HG03066 (cell line): ENCODE measurements around the gene ARID5B.
A peak's percentile ranks its signal among the peaks of the same experiment; 100 is the strongest.

ENCODE experiments used
- ATAC-seq: cut with Tn5 transposase; IDR thresholded peaks from one replicate; pipeline ENCODE4 v1.9.1; 2021; ENCODE audit warnings: low read depth; ENCODE audit not compliant: unreplicated experiment

The ARID5B gene

DNA sequence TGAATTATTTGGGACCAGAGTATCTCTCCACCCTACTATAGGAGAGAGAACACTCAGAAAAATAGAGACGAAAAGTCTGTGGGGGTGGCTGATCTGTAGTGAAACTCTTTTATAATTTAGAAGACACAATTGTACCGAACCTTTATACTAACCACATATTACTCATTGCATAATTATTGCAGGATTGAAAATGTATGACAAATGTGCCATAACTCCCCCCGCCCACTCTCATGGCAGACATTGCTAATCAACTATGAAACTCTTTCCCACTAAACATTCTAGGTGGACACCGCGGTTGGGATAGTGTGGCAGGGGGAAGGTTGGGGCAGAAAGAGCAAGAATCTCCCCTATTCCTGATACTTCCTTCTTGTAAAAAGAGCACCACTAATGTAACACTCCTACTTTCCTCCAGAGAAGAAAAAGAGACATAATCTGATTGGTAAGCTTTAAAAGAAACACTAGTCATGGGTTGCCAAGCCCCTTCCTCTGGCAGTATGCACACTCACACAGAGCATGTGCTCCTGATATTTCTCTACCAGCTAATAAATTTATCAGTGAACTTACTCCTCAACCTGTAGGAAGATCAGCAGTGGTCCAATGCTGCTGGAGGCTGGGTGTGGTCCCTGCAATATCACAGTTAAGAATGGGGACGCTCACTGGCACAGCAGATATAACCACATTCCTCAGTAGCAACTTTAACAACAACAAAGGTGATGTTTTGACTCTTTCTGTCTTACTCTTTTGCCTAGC is 18.7 kb upstream of the ARID5B start:
- no peak for ATAC-seq

DNA sequence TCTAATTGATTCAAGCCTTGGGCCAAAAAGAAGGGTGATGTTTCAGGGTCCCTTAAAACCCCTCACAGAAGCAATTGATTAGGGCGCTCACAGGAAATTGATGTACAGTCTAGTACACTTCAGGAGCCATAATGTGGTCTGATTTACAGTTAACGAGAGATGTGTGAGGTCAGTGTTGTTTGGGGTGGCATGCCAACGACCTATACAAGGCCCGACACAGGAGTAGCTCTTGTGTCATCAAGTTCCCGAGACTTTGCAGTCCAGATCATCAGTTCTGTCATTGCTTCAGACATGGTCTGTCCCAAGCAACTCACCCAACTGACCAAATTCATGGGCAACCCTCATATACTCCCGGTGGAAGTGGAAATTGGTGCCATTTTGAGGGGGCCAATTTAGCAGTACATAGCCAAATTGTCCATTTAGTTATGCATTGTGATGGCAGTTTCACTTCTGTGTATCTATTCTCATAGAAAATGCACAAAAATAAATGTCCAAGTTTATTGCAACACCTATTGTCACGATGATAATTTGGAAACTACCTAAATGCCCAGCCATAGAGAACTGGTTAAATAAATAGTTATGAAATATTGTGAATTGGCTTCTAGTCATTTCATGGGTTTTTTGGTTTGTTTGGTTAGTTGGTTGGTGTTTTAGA is 18.0 kb upstream of the ARID5B start:
- ATAC-seq, result no peak

DNA sequence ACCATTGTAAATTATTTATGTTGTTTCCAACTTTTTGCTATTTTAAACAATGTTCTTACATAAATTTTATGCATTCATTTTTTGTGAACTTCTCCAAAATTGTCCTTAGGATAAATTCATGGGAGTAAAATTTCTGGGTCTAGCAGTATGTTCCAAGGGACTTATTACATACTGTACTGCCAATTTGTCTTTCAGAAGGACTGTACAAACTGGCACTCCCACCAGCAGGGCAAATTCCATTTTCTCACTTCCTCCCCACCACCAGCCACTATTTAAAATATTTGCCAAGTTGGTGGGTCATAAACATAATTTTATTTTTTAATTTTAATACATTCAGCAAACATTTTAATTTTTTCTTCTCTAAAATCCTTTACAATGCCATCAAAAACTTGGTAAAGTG is 13.7 kb upstream of the ARID5B start:
- ATAC-seq, result no peak

DNA sequence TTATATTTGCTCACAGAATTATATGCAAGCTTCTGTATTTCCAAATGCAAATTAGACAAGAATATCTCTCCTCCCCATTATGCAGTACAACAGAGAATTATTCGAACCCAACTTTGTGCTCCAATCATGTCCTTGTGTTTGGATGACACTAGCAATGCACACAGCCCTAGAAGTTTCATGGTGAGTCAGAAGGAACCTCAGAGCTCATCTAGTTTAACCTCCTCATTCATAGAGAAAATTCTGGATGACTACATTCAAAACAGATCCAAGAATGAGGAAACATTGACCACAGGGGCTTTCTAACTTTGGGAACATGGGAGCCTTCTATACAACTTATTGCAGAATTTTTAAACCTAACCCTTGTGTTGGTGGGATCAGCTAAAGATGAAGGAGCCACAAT is 12.8 kb upstream of the ARID5B start:
- no peak for ATAC-seq

DNA sequence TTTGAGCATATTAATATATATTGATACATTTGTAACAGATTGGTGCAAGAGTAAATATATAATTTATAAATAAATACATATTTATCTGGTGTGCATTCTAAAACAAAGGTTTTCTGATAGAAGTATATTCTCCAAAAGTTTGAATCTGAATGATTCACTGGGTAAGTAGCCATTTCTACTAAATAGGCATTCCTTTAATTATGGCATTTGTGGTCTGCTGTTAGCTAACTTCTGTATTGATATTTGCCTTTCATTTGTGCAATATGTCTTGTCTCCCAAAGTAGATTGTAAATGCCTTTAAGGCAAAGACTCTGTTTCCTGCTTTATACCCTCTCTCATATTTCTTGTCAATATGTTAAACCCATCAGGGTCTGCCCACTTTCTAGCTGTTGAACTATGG is 11.1 kb upstream of the ARID5B start:
- no peak for ATAC-seq

DNA sequence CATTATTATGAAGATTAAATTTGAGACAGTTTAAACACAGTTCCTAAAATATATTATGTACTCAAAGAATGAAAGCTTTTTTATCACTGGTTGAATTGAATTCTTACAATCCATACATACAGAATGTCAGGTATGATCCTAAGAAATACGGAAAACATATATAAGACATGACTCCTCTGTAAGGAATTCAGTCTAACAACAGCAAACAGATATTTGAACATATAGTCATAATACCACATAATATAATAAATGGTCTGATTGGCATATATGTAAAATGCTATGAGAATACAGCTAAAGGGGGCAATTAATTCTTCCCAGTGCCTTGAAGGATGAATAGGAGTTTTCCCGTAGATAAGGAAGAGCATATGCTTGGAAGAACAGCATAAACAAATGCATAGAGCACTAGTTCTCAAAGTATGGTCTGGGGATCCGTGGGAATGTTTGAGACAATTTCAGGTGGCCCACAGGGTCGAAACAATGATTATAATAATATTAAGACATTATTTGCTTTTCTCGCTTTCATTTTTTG is 10.6 kb upstream of the ARID5B start:
- ATAC-seq, result no peak

DNA sequence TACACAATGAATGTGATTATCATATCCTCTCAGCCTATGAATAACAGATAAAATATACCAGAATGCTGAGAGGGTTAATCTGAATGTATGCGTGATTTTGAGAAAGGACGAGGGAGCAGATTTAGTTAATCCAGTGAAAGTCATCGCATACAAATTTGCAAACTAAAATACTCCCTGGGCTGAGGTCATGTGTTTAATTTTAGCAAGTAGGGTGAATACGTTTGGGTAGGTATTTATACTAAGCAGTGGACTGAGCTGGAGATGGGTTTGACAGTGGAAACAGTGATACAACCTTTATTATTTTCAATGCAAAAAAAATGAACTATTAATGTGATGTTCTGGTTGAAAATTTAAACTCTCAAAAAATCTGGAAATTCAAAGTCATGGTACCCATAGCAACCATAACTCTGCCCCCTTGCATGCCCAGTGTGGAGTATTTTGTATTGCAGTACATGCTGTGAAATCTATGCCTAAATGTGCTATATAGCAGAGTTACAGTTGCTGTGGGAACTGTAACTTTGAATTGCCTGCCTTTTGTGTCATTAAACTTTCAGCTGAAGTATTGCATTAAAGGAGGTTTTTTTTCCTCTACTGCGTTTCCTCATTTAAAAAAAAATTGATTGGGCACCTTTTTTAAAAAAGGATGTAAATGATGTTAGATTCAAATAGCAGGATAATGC is 9.5 kb upstream of the ARID5B start:
- ATAC-seq, result no peak

DNA sequence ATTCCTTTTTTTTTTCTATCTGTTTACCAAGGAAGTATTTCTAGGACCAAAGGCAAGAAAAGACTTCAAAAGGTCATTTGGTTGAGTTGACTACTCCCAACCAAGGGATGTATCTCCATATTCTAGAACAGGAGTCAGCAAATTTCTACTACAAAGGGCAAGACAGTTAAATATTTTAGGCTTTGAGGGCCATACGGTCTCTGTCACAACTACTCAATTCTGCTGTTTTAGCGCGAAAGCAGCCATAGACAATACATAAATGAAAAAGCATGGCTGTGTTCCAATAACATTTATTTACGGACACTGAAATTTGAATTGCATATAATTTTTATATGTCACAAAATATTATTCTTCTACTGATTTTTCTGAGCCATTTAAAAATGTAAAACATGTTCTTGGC is 8.5 kb upstream of the ARID5B start:
- ATAC-seq, result no peak

DNA sequence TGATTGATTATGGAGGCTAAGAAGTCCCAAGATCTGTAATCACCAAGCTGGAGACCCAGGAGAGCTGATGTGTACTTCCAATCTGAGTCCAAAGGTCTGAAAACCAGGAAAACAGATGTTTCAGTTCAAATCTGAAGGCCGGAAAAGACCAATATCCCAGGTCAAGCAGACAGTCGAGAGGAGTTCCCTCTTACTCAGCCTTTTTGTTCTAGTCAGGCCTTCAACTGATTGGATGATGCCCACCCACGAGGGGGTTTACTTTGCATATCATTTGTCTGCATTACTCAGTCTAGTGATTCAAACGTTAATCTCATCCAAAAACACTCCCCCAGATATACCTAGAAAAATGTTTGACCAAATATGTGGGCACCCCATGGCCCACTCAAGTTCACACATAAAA is 7.4 kb upstream of the ARID5B start:
- no peak for ATAC-seq

DNA sequence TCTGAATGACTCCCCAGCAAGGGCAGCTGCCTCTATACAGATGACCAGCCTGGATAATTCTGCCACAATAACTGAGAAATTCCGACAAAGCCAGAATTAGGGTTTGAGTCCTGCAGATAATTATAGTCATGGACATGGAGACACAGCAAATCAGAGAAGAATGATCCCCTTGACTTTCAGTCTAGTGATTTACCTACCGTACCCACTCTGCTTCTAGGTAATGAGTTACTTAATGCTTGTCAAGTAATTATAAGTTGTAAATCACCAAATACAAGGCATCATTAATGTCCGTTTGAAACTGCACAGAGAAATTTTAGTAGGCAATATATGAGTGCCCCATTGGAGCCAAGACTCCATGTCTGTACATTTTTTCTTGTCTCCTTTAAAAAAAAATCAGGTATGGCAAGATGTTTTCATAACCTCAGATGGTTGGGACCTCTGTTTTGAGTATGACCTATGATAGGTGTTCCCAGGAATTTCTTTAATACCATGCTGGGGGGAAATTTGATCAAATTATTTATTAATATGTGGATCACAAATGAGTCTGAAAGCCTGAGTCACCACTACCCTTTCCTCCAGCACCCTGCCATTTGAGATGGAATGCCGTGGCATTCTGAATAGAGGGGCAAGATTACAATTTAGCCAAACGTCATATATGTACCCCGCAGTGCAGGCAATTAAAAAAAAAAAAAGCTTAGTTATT is 5.5 kb upstream of the ARID5B start:
- ATAC-seq, result no peak

DNA sequence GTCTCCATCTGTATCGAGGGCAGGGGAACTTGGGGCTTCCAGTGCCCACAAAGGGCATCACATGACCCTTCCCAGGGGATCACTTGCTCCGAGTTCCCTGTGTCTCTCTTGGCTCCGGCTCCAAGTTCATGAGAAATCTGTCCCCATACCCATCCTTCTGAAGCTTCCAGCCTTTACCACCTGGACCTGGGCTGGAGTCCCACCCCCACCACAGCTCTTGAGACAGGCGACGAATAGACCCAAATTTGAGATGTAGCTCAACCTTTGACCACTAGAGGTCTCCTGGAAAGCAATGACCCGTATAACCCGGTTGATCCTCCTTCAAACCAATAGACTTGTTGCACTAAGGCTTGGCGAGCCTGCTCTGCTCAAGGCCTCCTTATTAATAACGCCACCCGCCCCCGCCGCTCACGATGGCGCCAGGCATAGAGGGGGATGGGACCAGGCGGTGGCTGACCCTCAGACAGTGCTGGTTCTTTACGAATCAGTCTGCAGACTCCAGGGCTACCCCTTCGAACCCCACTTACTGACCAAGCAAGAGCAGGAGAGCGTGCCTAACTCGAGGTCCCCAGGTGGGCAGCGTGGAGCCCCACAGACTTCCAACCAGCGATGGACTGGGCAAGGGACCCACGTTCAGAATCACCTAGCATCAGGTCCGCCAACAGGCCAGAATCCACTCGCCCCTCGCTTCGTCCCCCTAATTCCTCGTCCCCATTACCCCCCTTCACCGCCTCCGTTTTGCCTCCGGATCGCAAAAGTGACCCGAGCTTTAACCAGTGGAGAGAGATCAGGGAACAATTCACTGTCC is 4.4 kb upstream of the ARID5B start:
- ATAC-seq, result peak; percentile 55

DNA sequence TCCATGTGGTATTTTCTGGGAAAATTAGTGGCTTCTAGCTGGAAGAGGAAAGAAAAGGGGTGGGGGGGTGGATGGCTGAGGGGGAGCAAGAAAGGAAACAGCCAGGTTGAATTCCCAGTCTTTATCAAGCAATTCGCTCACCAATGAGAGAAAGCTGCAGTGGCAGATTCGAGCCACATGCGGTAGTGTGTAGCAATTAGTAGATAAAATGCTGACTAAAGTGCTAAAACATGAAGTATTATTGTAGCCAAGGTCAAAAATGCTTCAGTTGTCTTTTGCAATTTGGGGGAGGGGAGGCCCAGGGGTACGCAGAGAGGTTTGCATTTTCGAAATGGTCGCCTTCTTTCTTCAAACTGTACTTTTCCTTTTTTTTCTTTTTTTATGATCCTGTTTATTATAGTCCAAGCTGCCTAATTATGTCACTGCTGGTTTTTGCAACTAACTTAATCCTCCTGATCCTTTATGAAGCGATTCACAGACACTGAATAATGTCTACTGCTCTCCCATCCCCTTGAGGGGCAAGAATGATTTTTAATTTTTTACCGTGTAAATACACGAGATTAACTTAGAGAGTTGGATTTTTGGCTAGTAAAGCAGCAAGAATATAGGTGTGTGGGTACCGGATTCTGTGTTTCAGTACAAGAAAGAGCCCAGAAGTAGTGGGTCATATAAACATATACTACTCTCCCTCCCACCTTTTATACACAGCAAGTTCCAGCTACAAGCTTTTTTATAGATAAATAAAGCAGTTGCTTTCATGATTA is 3.6 kb upstream of the ARID5B start:
- ATAC-seq, result no peak

DNA sequence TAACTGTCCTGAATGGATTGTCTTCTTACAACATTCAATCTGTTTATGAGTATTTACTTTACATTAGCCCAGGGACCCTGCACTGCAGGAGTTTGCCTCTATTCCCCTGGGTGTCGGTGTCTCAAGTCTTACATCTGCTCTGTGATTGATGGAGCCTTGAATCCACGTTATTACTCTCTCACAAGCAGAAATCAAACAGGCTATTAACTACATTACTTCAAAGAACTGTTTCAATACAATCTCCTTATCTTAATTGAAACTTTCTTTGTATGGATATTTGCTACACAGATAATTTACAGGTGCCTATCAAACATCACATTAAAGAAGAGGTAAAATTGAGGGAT is 3.1 kb upstream of the ARID5B start:
- no peak for ATAC-seq

DNA sequence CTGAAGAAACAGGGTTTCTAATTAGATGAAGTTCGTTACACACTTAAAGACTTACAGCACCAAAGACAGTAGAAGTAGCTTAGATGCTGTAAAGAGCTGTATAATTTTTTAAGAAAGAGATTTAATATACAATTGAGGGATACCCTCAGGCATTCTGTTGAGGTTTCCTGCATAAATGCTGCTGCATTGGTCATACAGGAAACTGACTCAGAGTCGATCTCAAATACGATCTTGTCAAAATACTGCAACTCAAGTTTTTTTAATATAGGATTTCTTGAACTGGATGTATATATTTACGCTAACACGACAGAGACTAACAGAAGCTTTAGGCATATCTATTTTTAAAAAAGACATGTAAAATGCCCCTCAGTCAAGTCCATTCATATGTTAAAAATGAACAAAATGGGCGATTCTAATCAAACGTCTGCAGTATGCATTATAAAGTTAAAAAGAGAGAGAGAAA is 2.4 kb upstream of the ARID5B start:
- no peak for ATAC-seq

DNA sequence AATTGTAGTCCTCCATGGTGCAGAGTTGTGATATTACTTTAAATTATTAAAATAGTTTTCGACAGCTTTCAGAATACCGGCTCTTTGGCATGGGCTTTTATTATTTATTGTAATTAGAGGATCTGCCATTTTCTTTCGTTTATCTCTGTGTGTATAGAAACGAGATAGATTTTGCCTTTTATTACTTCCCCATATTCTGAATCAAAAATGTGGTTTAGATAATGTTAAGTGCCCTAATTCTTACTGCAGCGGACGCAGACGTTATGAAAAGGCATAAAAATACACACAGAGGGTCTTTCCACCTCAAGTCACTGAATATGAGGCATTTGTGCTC is 1.9 kb upstream of the ARID5B start:
- ATAC-seq, result no peak

DNA sequence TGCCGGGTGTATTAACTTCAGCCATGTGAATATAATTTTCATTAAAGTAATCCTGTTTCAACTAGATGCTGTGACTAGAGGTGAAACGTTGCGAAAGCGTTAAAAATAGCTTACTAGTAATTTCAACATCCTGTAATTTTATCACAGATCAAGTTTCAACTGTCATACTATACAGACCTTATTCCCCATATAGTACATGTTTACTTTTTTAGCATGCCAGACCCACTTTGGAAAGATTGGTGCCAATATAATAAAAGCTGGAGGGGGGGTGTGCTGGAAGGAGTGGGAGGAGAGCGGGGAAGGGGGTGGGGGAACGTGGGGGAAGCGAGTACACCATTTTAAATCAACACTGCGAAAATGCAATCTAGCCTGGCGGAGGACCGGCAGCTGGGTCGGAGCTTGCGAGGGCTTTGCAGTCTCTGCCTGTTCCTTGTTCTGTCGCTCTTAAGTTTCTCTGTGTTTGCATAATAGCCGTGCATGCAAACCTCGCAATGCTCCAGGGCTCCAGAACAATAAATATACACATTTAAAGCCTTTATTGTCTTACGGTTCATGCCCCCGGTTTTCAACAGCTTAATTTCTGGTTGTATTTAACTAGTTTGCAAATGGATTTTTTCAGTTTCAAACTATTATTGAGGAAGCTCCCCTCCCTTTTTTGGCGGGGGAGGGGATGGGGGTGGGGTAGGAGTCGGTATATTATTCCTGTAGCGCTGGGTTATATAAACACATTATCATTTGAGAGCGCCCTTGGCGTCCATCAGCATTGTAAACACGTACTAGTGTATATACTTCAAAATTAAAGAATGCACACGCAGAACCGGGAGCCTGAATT is 1.3 kb upstream of the ARID5B start:
- ATAC-seq, result peak; percentile 34

DNA sequence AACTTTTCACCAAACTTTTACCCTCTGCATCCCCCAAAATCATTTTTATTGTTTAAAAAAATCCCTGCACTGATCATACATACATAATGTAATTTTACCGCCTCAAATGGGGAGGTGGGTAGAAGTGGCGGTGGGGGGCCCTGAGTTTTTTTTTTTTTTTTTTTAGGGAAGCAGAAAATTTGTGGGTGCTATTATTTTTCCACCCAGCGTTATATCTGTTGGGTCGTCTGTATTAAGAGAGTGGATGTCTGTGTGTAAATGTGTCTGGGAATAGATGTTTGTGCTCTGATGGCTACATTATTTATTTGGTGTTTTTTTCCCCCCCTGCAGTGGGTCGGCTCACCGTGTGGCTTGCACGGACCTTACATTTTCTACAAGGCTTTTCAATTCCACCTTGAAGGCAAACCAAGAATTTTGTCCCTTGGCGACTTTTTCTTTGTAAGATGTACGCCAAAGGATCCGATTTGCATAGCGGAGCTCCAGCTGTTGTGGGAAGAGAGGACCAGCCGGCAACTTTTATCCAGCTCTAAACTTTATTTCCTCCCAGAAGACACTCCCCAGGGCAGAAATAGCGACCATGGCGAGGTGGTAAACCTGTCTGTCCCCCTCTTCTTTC is 438 bp downstream of the ARID5B start:
- ATAC-seq, result no peak

DNA sequence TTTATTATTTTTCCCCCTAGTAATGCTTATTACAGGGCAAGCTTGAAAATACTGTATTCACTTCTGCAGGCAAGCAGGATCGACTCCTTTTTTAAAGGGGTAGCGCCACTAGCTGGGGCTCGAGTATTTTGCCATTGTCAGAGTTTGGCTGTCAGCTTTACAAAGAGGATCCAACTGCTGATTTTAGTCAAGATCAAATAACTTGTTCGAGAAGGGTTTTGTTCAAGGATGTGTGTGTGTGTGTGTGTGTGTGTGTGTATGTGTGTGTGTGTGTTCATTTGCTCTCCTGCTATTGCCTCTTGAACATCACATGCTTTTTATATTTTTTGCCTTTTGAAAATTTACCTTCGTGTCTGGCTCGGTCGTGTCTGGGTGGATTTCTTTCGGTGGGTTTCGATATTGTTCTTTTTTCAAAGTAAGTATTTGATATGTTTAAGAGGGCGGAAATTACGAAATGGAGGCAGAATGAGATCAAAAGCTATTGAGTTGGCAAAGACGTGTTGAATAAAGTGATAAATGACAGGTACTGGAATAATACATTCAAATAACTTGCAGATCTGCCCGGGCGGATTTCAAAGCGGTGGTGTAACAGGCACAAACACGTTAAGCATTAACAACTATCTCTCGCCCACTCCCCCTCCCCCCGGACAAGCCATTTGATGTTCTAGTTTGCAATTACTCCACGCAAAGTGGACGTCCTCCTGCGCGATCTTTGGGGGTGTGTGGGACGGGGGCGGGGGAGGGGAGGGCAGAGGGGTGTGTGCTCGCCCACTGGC is 1.1 kb downstream of the ARID5B start:
- ATAC-seq, result peak; percentile 2
